BJ (cell line): ENCODE data around the gene ITM2C. TPM values are rescaled to one million over a fixed set of nuclear protein-coding genes. Genes with fewer than 3 reads are reported as not detected.

Experiments used
- CTCF ChIA-PET: fragments of 350-600 bp; formaldehyde crosslinking; extraction: SDS; loops from one replicate; lab custom pipeline; 2021; ENCODE audit warnings: antibody characterized with exemption, inconsistent platforms; lab: Yijun Ruan, JAX
- POLR2A ChIA-PET: fragments of 300-600 bp; sonication (Branson Sonifier 250); formaldehyde crosslinking; extraction: SDS; loops from one replicate; lab custom pipeline; 2021; ENCODE audit warnings: antibody characterized with exemption; lab: Charles Lee
- DNase-seq: peaks from one replicate; pipeline ENCODE4 v3.0.0-alpha.2; 2011; ENCODE audit warnings: low read depth
- H3K27me3 ChIP-seq: 2 replicates; pipeline ENCODE4 v1.6.0; 2011; ENCODE audit warnings: low read length; ENCODE audit not compliant: control insufficient read depth, insufficient read depth
- H3K36me3 ChIP-seq: 2 replicates; pipeline ENCODE4 v1.5.1; 2011; ENCODE audit warnings: low read length; ENCODE audit not compliant: control insufficient read depth, insufficient read depth
- H3K4me3 ChIP-seq: 2 replicates; pipeline ENCODE4 v1.5.1; 2011; ENCODE audit warnings: low read depth, mild to moderate bottlenecking, control low read depth, low read length
- CTCF ChIP-seq: IDR thresholded peaks from 2 replicates; pipeline ENCODE4 v1.5.1; 2011; ENCODE audit warnings: low read depth, mild to moderate bottlenecking, control low read depth, inconsistent platforms, low read length, moderate library complexity; ENCODE audit not compliant: insufficient read depth
- polyA plus RNA-seq: library from polyadenylated mRNA; depleted of rRNA; stranded (reverse); fragments of >200 nt; gene quantifications from 2 replicates; pipeline ENCODE4 v1.2.3, GENCODE V29; 2011

Gene ITM2C
- polyA plus RNA-seq, 1 experiment: 885 TPM

- Histone ChIP-seq H3K4me3 (no peak overlapping the region), H3K36me3 (peaks cover 4% of the 10 kb centered on the region), H3K27me3 (no peaks in the 10 kb centered on the region)
- TF ChIP-seq CTCF: no peak
- no peak for DNase-seq
- ChIA-PET CTCF (interaction anchor here (0.8 to 2.3 kb wide), 3 partner anchors 8 to 30 kb away, joined by 3 to 4 read pairs (median 3); no protein-coding TSS in a partner anchor), POLR2A (no interaction called here)
Observed at GRCh38 chr2:230870544-230871360, 6.0 kb downstream of the ITM2C start.

GRCh38 chr2:230871361-230872150 is 6.8 kb downstream of the ITM2C start:
- Histone ChIP-seq H3K36me3 (peaks cover 8% of the 10 kb centered on the region), H3K27me3 (no peaks in the 10 kb centered on the region), H3K4me3 (no peak overlapping the region)
- DNase-seq: no peak
- TF ChIP-seq CTCF: no peak
- CTCF ChIA-PET: interaction anchor here (0.8 to 2.3 kb wide), 3 partner anchors 7 to 29 kb away, joined by 3 to 4 read pairs (median 3); no protein-coding TSS in a partner anchor
- POLR2A ChIA-PET: no interaction called here

- H3K27me3 ChIP-seq: no peaks in the 10 kb centered on the region
- H3K36me3 ChIP-seq: peaks cover 16% of the 10 kb centered on the region
- CTCF ChIA-PET: no interaction called here
- no peak for TF ChIP-seq CTCF
- POLR2A ChIA-PET: no interaction called here
- DNase-seq: no peak
- H3K4me3 ChIP-seq: no peak overlapping the region
Observed at GRCh38 chr2:230872151-230872967, 7.6 kb downstream of the ITM2C start.

DNA sequence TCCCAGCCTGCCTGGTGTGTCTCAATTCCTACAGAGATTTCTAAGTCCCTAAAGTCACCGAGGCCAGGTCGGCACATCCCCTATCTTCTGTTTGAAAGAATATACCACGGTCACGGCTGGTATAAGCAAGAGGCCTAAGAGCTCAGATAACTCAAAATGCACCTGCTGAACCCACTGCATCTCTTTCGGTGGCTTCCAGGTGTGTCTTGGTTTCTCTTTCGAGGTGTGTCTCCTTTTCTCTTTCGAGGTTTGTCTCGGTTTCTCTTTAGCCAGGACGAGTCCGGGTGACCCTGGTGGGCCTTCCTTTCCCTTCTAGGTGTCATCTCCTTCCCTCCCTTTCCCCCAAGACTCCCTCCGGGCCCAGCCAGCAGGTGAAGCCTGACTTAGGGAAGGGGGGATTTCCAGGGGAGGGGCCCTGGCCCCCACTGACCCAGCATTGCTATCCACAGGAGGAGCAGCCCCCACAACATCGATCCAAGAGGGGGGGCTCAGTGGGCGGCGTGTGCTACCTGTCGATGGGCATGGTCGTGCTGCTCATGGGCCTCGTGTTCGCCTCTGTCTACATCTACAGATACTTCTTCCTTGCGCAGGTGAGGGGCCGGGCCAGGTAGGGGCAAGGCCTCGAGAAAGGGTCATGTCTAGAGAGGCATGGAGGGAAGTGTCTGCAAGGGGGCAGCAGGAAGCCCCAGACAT is 8.4 kb downstream of the ITM2C start:
- ChIA-PET CTCF (no interaction called here), POLR2A (no interaction called here)
- no peak for TF ChIP-seq CTCF
- Histone ChIP-seq H3K27me3 (no peaks in the 10 kb centered on the region), H3K4me3 (no peak overlapping the region), H3K36me3 (peaks cover 23% of the 10 kb centered on the region)
- no peak for DNase-seq
